Memory B cell (primary cell): Measurements from ENCODE around the gene DDX51.
"Not testable (repeated sequence)": the region's sequence is repeated elsewhere in the genome, so short reads cannot be mapped to it uniquely, and the experiment has no call there.

ENCODE experiments used
- ATAC-seq: fragments of 150-1000 bp; cut with Tn5 transposase; 2 replicates; pipeline ENCODE4 v1.10.0; 2021; ENCODE audit warnings: low read depth, mild to moderate bottlenecking, moderate library complexity
- DNase-seq, 2 donors: peaks; one replicate each; pipeline ENCODE4 v3.0.0; 2022; ENCODE audit warnings: low spot score in 2 of 2
- H3K27ac Mint-ChIP-seq: one replicate; pipeline ENCODE4 v1.8.0; 2022; ENCODE audit warnings: mild to moderate bottlenecking, moderate library complexity, mixed read lengths
- H3K27me3 Mint-ChIP-seq: one replicate; pipeline ENCODE4 v1.8.0; 2022; ENCODE audit warnings: mixed read lengths
- H3K36me3 Mint-ChIP-seq: one replicate; pipeline ENCODE4 v1.8.0; 2022; ENCODE audit warnings: mild to moderate bottlenecking, mixed read lengths
- H3K4me1 Mint-ChIP-seq: one replicate; pipeline ENCODE4 v1.8.0; 2022; ENCODE audit warnings: mixed read lengths
- H3K4me3 Mint-ChIP-seq: one replicate; pipeline ENCODE4 v1.8.0; 2022; ENCODE audit warnings: mild to moderate bottlenecking, moderate library complexity, mixed read lengths
- H3K9me3 Mint-ChIP-seq: one replicate; pipeline ENCODE4 v1.8.0; 2022; ENCODE audit warnings: mixed read lengths

The DDX51 gene

DNA sequence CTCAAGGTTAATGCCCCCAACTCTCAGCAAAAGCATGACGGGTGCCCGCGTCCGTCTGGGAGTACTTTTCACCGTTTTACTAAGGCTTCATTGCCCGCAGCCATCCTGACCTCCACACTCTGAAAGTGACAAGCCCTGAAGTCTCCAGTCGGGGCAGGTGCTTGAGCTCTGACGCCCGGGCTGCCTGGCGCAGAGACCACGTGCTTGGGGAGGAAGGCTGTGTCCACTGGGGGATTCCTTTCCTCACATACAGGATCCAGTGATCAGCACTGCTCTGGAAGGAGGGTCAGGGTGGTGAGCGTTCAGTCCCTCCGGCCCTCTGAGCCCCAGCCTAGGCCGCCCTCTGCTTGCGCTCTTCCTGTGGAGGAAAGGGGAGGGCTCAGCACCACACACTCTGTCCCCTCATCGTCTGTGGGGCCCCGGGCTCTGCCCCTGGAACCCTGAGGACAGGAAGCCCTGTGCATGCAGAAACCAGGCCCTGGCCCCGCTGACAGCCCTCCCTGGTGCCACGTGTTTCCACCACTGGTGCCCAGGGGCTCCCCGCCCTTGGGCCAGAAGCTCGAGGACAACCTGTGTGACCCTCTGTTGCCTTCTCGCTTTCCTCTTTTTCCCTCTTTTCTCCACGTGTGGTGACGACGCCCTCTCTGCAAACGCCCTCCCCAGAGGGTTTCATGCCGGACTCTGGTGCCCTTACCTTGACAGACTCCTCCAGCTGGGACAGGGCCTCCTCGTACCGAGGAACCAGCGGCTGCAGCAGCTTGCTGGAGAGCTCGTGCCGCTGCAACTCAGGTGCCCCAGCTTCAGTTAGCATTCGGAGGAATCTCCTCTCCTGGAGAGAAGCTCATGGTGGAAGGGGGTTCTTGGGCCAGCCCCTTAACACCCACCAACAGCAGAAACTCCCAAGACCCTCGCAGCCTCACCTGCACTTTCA is 4.9 kb downstream of the DDX51 start:
- Mint-ChIP-seq H3K9me3 (no peaks in the 10 kb centered on the region), H3K36me3 (peaks cover 14% of the 10 kb centered on the region), H3K27me3 (no peaks in the 10 kb centered on the region), H3K27ac (no peak overlapping the region), H3K4me1 (peaks cover 6% of the 10 kb centered on the region), H3K4me3 (no peak overlapping the region)
- ATAC-seq (no peak), DNase-seq (no peak)

DNA sequence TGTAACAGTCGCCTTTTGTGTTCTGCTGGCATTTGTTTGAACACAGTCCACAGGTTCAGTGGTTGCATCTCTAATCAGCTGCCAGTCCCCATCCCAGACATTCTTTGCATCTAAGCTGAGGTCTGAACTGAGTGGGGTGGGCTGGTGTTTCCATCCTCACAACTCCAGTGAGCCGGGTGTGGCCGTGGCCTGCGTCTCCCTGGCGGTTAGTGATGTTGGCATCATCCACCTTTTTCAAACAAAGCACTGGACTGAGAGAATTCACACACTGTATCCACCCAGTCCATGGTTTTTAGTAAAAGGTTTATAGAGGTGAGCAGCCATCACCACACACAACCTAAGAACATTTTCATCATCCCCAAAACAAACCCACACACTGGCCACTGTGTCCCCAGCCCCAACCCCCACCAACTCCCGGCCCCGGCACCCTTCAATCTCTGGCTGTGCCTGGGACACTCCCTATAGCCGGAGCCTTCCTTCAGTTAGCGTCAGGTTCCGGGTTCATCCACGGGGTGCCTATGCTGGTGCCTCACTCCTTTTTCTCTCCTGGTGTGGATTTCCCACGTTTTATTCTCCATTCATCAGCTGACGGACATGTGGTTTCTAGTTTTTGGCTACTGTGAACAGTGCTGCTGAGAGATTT is 6.5 kb downstream of the DDX51 start:
- Mint-ChIP-seq H3K9me3 (no peaks in the 10 kb centered on the region), H3K27ac (no peak overlapping the region), H3K4me3 (no peak overlapping the region), H3K4me1 (peaks cover 2% of the 10 kb centered on the region), H3K27me3 (no peaks in the 10 kb centered on the region), H3K36me3 (peaks cover 13% of the 10 kb centered on the region)
- ATAC-seq (no peak), DNase-seq (no peak)

DNA sequence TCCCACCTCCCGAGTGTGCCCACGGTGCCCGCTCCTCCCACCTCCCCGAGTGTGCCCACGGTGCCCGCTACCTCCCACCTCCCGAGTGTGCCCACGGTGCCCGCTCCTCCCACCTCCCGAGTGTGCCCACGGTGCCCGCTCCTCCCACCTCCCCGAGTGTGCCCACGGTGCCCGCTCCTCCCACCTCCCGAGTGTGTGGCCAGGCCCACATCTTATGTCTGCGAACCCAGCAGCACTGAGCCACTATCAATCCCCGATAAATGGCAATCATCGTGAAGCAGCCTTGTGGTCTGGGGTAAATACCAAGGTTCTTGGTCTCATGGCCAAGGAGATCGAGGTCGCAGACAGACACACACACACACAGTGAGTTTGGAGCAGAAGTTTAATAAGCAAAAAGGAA is 7.9 kb downstream of the DDX51 start:
- H3K4me1 Mint-ChIP-seq, H3K27ac Mint-ChIP-seq, DNase-seq, ATAC-seq, H3K9me3 Mint-ChIP-seq, H3K27me3 Mint-ChIP-seq, H3K4me3 Mint-ChIP-seq: not testable (repeated sequence)
- H3K36me3 Mint-ChIP-seq: peaks cover 13% of the 10 kb centered on the region

DNA sequence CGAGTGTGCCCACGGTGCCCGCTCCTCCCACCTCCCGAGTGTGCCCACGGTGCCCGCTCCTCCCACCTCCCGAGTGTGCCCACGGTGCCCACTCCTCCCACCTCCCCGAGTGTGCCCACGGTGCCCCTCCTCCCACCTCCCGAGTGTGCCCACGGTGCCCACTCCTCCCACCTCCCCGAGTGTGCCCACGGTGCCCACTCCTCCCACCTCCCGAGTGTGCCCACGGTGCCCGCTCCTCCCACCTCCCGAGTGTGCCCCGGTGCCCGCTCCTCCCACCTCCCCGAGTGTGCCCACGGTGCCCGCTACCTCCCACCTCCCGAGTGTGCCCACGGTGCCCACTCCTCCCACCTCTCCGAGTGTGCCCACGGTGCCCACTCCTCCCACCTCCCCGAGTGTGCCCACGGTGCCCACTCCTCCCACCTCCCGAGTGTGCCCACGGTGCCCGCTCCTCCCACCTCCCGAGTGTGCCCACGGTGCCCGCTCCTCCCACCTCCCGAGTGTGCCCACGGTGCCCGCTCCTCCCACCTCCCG is 9.4 kb downstream of the DDX51 start:
- ATAC-seq, H3K4me1 Mint-ChIP-seq, H3K27me3 Mint-ChIP-seq, H3K9me3 Mint-ChIP-seq, H3K27ac Mint-ChIP-seq, H3K36me3 Mint-ChIP-seq, DNase-seq, H3K4me3 Mint-ChIP-seq: not testable (repeated sequence)

DNA sequence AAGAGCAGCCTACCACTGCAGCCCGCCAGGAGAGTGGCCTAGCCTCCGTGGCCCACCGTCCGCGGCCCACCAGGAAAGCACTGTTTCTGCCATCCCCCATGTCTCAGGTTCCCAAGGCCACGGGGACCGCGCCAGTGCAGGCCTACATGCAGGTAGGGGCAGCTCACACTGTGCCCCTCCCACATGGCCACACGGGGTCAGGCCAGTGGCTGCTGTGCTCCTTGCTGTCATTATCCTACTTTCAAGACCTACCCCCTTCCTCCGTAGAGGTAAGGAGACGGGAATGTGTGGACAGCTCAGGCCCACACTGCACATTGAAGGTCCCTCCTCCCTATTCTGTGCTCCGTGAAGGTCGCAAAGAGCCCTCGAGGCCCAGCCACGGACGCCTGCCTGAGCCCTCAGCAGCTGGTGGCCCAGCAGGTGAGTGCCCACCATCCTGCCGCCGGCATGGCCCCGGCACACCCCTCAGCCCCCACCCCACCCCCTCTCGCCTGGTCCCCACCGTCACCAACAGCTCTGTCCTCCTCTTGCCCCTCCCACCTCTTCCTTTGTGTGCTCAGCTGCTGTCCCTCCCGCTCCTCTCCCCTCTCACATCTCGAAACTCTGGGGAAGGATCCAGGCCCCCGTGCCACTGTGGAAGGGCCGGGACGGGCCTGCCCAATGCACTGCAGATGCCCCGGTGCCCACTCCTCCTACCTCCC is 10.0 kb downstream of the DDX51 start:
- H3K36me3 Mint-ChIP-seq: peaks cover 9% of the 10 kb centered on the region
- H3K4me3 Mint-ChIP-seq: no peak overlapping the region
- H3K27ac Mint-ChIP-seq: no peak overlapping the region
- H3K9me3 Mint-ChIP-seq: peaks cover 1% of the 10 kb centered on the region
- no peaks in the 10 kb centered on the region for H3K27me3 Mint-ChIP-seq
- H3K4me1 Mint-ChIP-seq: peaks cover 2% of the 10 kb centered on the region
- ATAC-seq (no peak), DNase-seq (no peak)

DNA sequence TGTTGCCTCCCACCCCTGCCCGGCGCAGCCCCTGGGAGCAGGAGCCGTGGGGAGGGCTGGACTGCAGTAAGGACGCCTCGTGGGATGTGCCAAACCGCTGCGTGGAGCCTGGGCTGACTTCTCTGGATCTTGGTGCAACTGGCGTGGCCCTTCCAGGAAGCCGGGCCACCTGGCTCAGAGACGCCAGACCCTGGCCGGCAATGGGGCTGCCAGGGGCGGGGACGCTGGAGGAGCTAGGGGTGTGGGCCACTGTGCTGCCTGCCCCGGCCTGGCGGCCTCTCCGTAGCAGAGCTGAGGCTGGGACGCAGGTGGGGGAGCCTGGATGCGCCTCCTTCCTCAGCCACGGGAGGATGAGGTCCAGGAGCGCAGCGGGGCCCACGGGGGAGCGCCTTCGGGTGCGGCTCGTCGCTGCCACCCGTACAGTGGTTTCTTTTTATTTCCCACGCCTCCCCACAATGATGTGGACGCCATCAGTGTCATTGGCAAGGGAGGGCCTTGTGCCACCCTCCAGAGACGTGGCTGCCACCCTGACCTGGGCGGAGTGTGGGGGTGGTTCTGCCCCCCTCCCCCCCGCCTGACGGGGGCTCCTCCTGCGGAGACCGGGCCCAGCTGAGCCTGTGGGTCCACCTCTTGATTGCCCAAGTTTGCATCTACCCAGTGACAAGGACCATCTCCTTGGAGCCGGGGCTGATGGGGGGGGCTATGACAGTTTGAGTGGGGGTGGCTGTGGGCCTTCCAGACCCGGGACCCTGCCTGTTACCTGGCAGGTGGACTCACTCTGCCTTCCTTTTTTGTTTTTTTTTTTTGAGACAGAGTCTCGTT is 11.3 kb downstream of the DDX51 start:
- H3K4me3 Mint-ChIP-seq: no peak overlapping the region

DNA sequence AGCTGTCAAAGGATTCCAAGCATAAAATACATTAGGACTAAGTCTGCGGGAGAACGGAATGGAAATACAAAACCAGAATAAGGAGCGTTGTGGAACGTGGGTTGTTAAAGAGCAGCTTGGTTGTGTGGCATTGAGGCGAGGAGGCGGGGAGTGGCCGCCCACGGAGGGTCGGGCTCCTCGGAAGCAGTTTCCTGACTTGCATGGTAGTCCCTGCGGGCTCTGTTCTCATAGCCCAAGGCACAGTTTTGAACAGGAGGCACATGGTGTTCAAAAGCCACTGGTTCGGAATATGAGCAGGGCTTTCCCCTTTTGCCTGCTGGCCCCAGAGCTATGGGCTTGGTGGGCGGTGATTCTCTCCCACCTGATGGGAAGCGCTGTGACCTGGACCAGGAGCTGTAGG is 12.2 kb downstream of the DDX51 start:
- H3K9me3 Mint-ChIP-seq: peaks cover 8% of the 10 kb centered on the region
- ATAC-seq: no peak
- no peak overlapping the region for H3K4me3 Mint-ChIP-seq
- no peak for DNase-seq
- H3K27me3 Mint-ChIP-seq: no peaks in the 10 kb centered on the region
- no peak overlapping the region for H3K27ac Mint-ChIP-seq
- peaks cover 2% of the 10 kb centered on the region for H3K4me1 Mint-ChIP-seq
- peaks cover 16% of the 10 kb centered on the region for H3K36me3 Mint-ChIP-seq

More for the DNA sequence above, 11.3 kb downstream of the DDX51 start:
- Mint-ChIP-seq H3K9me3 (peaks cover 8% of the 10 kb centered on the region), H3K4me1 (peaks cover 2% of the 10 kb centered on the region), H3K27me3 (no peaks in the 10 kb centered on the region), H3K27ac (no peak overlapping the region), H3K36me3 (peaks cover 14% of the 10 kb centered on the region)
- DNase-seq: no peak
- no peak for ATAC-seq

DNA sequence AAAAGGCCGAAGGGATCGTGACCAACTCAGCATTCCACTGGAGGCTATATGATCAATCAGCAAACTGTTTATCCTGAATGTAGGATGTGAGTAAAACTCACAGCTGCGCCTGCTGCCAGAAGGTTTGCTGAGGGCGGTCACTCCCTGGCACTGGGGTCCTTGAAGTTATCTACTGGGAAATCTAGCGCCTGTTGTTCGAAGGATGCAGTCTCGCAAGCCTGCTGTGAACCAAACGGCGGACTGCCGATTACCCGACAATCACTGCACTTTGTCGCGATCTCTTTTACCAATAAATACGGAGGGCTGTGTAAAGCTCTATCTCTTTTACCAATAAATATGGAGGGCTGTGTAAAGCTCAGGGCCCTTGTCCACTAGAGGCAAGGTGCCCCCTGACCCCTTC is 12.9 kb downstream of the DDX51 start:
- peaks cover under 1% of the 10 kb centered on the region for H3K4me1 Mint-ChIP-seq
- no peak overlapping the region for H3K4me3 Mint-ChIP-seq
- ATAC-seq (no peak), DNase-seq (no peak)
- H3K27me3 Mint-ChIP-seq: no peaks in the 10 kb centered on the region
- peaks cover 19% of the 10 kb centered on the region for H3K36me3 Mint-ChIP-seq
- peaks cover 8% of the 10 kb centered on the region for H3K9me3 Mint-ChIP-seq
- H3K27ac Mint-ChIP-seq: no peak overlapping the region

DNA sequence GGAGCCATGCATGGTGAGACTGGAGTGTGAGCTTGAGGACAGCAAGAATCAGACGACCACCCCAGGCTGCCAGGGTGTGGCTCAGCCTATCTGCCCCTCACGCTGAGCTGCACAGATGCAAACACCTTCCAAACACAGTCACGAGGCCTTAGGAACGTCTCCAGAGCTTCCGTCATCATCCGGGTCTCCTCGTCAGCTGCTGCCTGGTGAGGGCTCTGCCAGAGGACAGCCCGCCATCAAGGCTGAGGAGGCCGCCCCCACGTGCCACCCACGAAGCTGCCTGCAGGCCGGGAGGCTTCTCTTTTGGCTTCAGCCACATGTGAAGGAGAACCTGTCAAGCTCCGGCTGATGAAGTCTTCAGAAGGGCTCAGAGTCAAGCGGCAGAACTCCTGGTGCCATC is 13.4 kb downstream of the DDX51 start:
- H3K27ac Mint-ChIP-seq: no peak overlapping the region
- H3K4me1 Mint-ChIP-seq: no peaks in the 10 kb centered on the region
- DNase-seq (no peak), ATAC-seq (no peak)
- H3K4me3 Mint-ChIP-seq: no peak overlapping the region
- H3K9me3 Mint-ChIP-seq: peaks cover 8% of the 10 kb centered on the region
- no peaks in the 10 kb centered on the region for H3K27me3 Mint-ChIP-seq
- peaks cover 21% of the 10 kb centered on the region for H3K36me3 Mint-ChIP-seq

DNA sequence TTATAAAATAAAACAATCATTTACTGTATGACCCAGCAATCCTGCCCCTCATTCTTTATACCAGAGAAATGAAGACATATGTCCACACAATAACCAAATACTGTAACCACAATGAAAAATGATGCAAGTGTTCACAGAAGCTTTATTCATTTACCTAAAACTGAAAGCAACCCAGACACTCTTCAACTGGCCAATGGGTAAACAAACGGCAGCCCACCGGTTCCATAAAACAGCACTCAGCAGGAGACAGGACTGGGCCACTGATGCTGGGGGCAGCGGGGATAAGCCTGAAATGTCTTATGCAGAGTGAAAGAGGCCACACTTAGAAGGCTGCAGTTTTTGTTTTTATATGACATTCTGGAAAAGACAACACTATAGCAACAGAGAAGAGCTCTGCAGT is 15.1 kb downstream of the DDX51 start:
- DNase-seq (no peak), ATAC-seq (no peak)
- Mint-ChIP-seq H3K36me3 (peaks cover 27% of the 10 kb centered on the region), H3K4me3 (no peak overlapping the region), H3K4me1 (no peaks in the 10 kb centered on the region), H3K9me3 (peaks cover 8% of the 10 kb centered on the region), H3K27ac (no peak overlapping the region), H3K27me3 (no peaks in the 10 kb centered on the region)

DNA sequence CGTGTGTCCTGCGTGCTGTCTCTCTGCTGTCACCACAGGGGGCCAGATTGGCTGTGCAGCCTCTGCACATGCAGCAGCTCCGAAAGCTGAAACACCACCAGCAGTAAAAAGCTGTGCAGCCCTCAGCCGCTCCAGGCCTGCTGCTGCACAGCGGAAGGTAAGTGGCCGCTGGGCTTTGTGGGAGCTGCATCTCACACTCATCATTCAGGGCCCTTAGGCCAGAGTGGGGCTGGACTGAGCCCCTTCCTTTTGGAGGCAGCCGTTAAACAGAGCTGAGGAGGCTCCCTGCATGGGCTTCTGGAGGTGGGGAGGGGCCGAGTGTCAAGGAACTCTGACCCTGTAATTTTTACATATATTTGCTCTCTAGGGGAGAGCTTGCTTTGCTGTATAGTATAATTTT is 17.1 kb downstream of the DDX51 start:
- DNase-seq (no peak), ATAC-seq (no peak)
- H3K4me3 Mint-ChIP-seq: no peak overlapping the region
- H3K9me3 Mint-ChIP-seq: peaks cover 8% of the 10 kb centered on the region
- H3K36me3 Mint-ChIP-seq: peaks cover 29% of the 10 kb centered on the region
- no peaks in the 10 kb centered on the region for H3K4me1 Mint-ChIP-seq
- H3K27ac Mint-ChIP-seq: no peak overlapping the region
- H3K27me3 Mint-ChIP-seq: no peaks in the 10 kb centered on the region

DNA sequence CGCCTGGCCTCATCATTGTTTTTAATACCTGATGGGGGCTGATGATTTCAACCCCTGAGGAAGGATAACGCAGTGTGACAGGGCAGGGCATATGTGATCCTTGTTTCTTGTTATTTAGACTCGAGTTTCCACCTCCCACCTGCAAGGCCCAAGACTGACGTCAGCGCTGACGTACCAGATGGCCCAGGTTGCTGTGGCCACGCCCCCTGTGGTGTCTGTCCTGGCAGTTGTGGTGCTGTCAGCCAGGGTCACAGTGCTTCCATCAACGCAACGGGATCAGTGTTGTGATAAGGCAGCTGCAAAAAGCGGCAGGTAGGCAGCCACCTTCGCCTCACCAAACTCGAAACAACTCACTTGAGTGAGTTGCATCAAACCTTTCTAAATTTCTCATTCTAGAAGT is 18.4 kb downstream of the DDX51 start:
- no peaks in the 10 kb centered on the region for H3K27me3 Mint-ChIP-seq
- H3K4me3 Mint-ChIP-seq: no peak overlapping the region
- DNase-seq (no peak), ATAC-seq (no peak)
- H3K36me3 Mint-ChIP-seq: peaks cover 29% of the 10 kb centered on the region
- H3K27ac Mint-ChIP-seq: no peak overlapping the region
- peaks cover 6% of the 10 kb centered on the region for H3K9me3 Mint-ChIP-seq
- H3K4me1 Mint-ChIP-seq: no peaks in the 10 kb centered on the region

DNA sequence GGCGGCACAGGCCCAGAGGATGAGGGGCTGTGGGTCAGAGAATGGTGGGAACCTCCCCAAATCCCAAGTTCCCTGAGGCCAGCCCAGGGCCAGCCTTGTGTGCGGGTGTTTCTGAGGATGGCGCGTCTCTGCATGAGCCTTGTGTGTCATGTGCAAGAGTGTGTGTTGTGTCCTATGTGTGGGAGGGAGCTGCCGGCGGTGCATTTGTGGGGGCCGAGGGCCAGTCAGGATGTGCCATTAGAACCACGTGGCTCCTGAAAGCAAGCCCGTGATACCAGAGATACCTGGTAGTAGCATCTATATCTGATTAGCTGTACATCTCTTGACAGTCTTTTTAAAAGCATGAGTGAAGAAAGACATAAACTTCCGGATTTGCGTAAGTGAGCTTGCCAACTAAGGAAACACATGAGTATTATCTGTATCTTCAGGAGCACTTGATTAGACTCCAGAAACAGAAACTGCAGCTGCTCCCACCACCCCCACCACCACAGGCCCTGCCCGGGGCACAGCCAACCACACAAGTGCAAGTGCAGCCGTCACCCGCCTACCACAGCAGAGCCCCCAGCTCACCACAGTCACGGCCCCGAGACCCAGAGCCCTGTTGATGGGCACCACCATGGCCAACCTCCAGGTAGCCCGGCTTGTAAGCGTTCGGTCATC is 19.2 kb downstream of the DDX51 start:
- Mint-ChIP-seq H3K27me3 (no peaks in the 10 kb centered on the region), H3K36me3 (peaks cover 31% of the 10 kb centered on the region), H3K27ac (no peak overlapping the region), H3K4me3 (no peak overlapping the region), H3K4me1 (no peaks in the 10 kb centered on the region), H3K9me3 (peaks cover 6% of the 10 kb centered on the region)
- DNase-seq: no peak
- ATAC-seq: no peak
